ENCODE results near the gene CCL27.

- TF ChIP-seq POLR2AphosphoS5 (IDR thresholded peaks at IDR 0.05; ENCODE audit: low read depth, low read length) (no peak), TAF1 (IDR thresholded peaks at IDR 0.05; ENCODE audit: borderline replicate concordance, insufficient read depth, low read length) (no peak), REST (IDR thresholded peaks at IDR 0.05; ENCODE audit: insufficient read depth in 1 of 2, low read depth in 2 of 2, low read length in 2 of 2) (no peak), SIN3A (IDR thresholded peaks at IDR 0.05; ENCODE audit: borderline replicate concordance, insufficient read depth, low read length) (no peak)
These were observed 33.6 kb downstream of the CCL27 start, which contains the start of gene ARID3C for GRCh38 chr9:34628656-34629490.

All from PFSK-1 (cell line).